Endothelial cell of umbilical vein (primary cell): ENCODE results near the gene PRKCQ.
"Not testable (repeated sequence)": the region's sequence is repeated elsewhere in the genome, so short reads cannot be mapped to it uniquely, and the experiment has no call there.

ENCODE experiments used
- CTCF ChIP-seq, 2 donors: IDR thresholded peaks; 1 replicate in 1 of 2; 2 replicates in 1 of 2; pipeline ENCODE4 v1.5.1; 2011; ENCODE audit warnings: low read length in 2 of 2, mild to moderate bottlenecking in 2 of 2, moderate library complexity in 2 of 2, control low read depth in 1 of 2, inconsistent platforms in 1 of 2, low read depth in 1 of 2; ENCODE audit not compliant: insufficient read depth in 1 of 2; ENCODE audit errors: extremely low read depth in 1 of 2
- EZH2 ChIP-seq: IDR thresholded peaks from 2 replicates; pipeline ENCODE4 v1.6.1; 2012; ENCODE audit warnings: borderline replicate concordance, low read depth, mild to moderate bottlenecking, moderate library complexity, low read length, inconsistent platforms; ENCODE audit not compliant: severe bottlenecking
- MAX ChIP-seq: IDR thresholded peaks from 2 replicates; pipeline ENCODE4 v1.6.1; 2011; ENCODE audit not compliant: insufficient read depth, insufficient read length
- POLR2A ChIP-seq: IDR thresholded peaks from 2 replicates; pipeline ENCODE4 v1.6.1; 2012; ENCODE audit warnings: low read depth, mild to moderate bottlenecking, control low read depth, low read length
- POLR2AphosphoS5 ChIP-seq: IDR thresholded peaks from 2 replicates; pipeline ENCODE4 v1.6.1; 2012; ENCODE audit warnings: low read depth, mild to moderate bottlenecking, control low read depth, low read length, moderate library complexity; ENCODE audit not compliant: insufficient read depth

GRCh38 chr10:6581223-6581622 is 1.1 kb upstream of the PRKCQ start:
- not testable (repeated sequence) for TF ChIP-seq CTCF (IDR thresholded peaks at IDR 0.05; ENCODE audit: extremely low read depth in 1 of 2, insufficient read depth in 1 of 2, low read depth in 1 of 2, low read length in 2 of 2); POLR2AphosphoS5; MAX; EZH2; POLR2A
